Activated T-cell treated with anti-CD3 and anti-CD28 coated beads, Interleukin-2, amount 50 U/mL, for 72 hours (primary cell): Measurements from ENCODE around the gene SMYD1. TPM values are rescaled to one million over a fixed set of nuclear protein-coding genes. Genes with fewer than 3 reads are reported as not detected.
A peak's percentile ranks its signal among the peaks of the same experiment; 100 is the strongest.

Experiments used
- ATAC-seq, 2 donors: fragments of 150-1000 bp; cut with Tn5 transposase; replicated peaks in 1 of 2; 2 replicates each; pipeline ENCODE4 v1.10.0; 2021; ENCODE audit warnings: moderate library complexity in 2 of 2, mild to moderate bottlenecking in 1 of 2
- DNase-seq, 2 donors: peaks; one replicate each; pipeline ENCODE4 v3.0.0; 2021 to 2022; ENCODE audit warnings: mixed read lengths in 1 of 2
- H3K27ac Mint-ChIP-seq: one replicate; pipeline ENCODE4 v1.8.0; 2022; ENCODE audit warnings: mild to moderate bottlenecking, moderate library complexity, mixed read lengths
- H3K27me3 Mint-ChIP-seq: one replicate; pipeline ENCODE4 v1.8.0; 2022; ENCODE audit warnings: low read depth, mixed read lengths
- H3K36me3 Mint-ChIP-seq, 2 donors: one replicate each; pipeline ENCODE4 v1.8.0; 2022; ENCODE audit warnings: mixed read lengths in 2 of 2, mild to moderate bottlenecking in 1 of 2; ENCODE audit not compliant: insufficient read depth in 2 of 2
- H3K4me1 Mint-ChIP-seq: one replicate; pipeline ENCODE4 v1.8.0; 2022; ENCODE audit warnings: low read depth, mixed read lengths
- H3K4me3 Mint-ChIP-seq, 2 donors: one replicate each; pipeline ENCODE4 v1.8.0; 2022; ENCODE audit warnings: mild to moderate bottlenecking in 2 of 2, mixed read lengths in 2 of 2, moderate library complexity in 2 of 2
- H3K9me3 Mint-ChIP-seq, 2 donors: one replicate each; pipeline ENCODE4 v1.8.0; 2022; ENCODE audit warnings: mixed read lengths in 2 of 2
- total RNA-seq, 2 donors: library from RNA; stranded (reverse); gene quantifications; one replicate each; pipeline ENCODE4 v1.2.3, GENCODE V29; 2022

SMYD1 gene
- total RNA-seq, 2 donors from 2014 or later, result not detected

- no peaks in the 10 kb centered on the region for H3K36me3 Mint-ChIP-seq
- no peak for DNase-seq
- no peaks in the 10 kb centered on the region for H3K27me3 Mint-ChIP-seq
- no peak for ATAC-seq
- no peak overlapping the region for H3K27ac Mint-ChIP-seq
- no peak overlapping the region for H3K4me3 Mint-ChIP-seq
- no peaks in the 10 kb centered on the region for H3K4me1 Mint-ChIP-seq
- no peaks in the 10 kb centered on the region for H3K9me3 Mint-ChIP-seq
These were observed 15.2 kb downstream of the SMYD1 start for GRCh38 chr2:88082781-88083180.

GRCh38 chr2:88085099-88085498, 17.5 kb downstream of the SMYD1 start:
- Mint-ChIP-seq H3K27ac (no peak overlapping the region), H3K27me3 (no peaks in the 10 kb centered on the region), H3K36me3 (no peaks in the 10 kb centered on the region), H3K4me3 (no peak overlapping the region), H3K4me1 (peaks cover 5% of the 10 kb centered on the region), H3K9me3 (no peaks in the 10 kb centered on the region)
- ATAC-seq (no peak), DNase-seq (no peak)

GRCh38 chr2:88085602-88086001, 18.0 kb downstream of the SMYD1 start:
- DNase-seq (no peak), ATAC-seq (no peak)
- no peaks in the 10 kb centered on the region for H3K27me3 Mint-ChIP-seq
- H3K4me3 Mint-ChIP-seq, result no peak overlapping the region
- no peaks in the 10 kb centered on the region for H3K36me3 Mint-ChIP-seq
- no peak overlapping the region for H3K27ac Mint-ChIP-seq
- H3K4me1 Mint-ChIP-seq, result peaks cover 10% of the 10 kb centered on the region
- H3K9me3 Mint-ChIP-seq, result no peaks in the 10 kb centered on the region

- no peak overlapping the region for H3K27ac Mint-ChIP-seq
- H3K9me3 Mint-ChIP-seq, result no peaks in the 10 kb centered on the region
- H3K4me3 Mint-ChIP-seq, result no peak overlapping the region
- no peak for ATAC-seq
- DNase-seq, result no peak
- no peaks in the 10 kb centered on the region for H3K27me3 Mint-ChIP-seq
- peaks cover 17% of the 10 kb centered on the region for H3K4me1 Mint-ChIP-seq
- no peaks in the 10 kb centered on the region for H3K36me3 Mint-ChIP-seq
These were observed 18.8 kb downstream of the SMYD1 start for GRCh38 chr2:88086401-88086800.

GRCh38 chr2:88087073-88087472, 19.4 kb downstream of the SMYD1 start:
- Mint-ChIP-seq H3K4me3 (no peak overlapping the region), H3K27ac (no peak overlapping the region)
- no peak for ATAC-seq

GRCh38 chr2:88087763-88088162, 20.1 kb downstream of the SMYD1 start:
- H3K4me3 Mint-ChIP-seq, result no peak overlapping the region
- no peaks in the 10 kb centered on the region for H3K27me3 Mint-ChIP-seq
- H3K9me3 Mint-ChIP-seq, result no peaks in the 10 kb centered on the region
- DNase-seq (no peak), ATAC-seq (no peak)
- H3K27ac Mint-ChIP-seq, result no peak overlapping the region
- no peaks in the 10 kb centered on the region for H3K36me3 Mint-ChIP-seq
- peaks cover 17% of the 10 kb centered on the region for H3K4me1 Mint-ChIP-seq

More at GRCh38 chr2:88087073-88087472, 19.4 kb downstream of the SMYD1 start:
- no peaks in the 10 kb centered on the region for H3K36me3 Mint-ChIP-seq
- DNase-seq, result no peak
- H3K9me3 Mint-ChIP-seq, result no peaks in the 10 kb centered on the region
- H3K27me3 Mint-ChIP-seq, result no peaks in the 10 kb centered on the region
- peaks cover 17% of the 10 kb centered on the region for H3K4me1 Mint-ChIP-seq

GRCh38 chr2:88088999-88089398, 21.4 kb downstream of the SMYD1 start:
- peaks cover 17% of the 10 kb centered on the region for H3K4me1 Mint-ChIP-seq
- H3K27ac Mint-ChIP-seq, result no peak overlapping the region
- no peaks in the 10 kb centered on the region for H3K27me3 Mint-ChIP-seq
- ATAC-seq (no peak), DNase-seq (no peak)
- no peaks in the 10 kb centered on the region for H3K36me3 Mint-ChIP-seq
- H3K9me3 Mint-ChIP-seq, result no peaks in the 10 kb centered on the region
- H3K4me3 Mint-ChIP-seq, result no peak overlapping the region

GRCh38 chr2:88090446-88091283, 23.0 kb downstream of the SMYD1 start:
- Mint-ChIP-seq H3K27ac (peak overlapping the region; percentile 81), H3K36me3 (no peaks in the 10 kb centered on the region), H3K9me3 (no peaks in the 10 kb centered on the region), H3K4me1 (peaks cover 17% of the 10 kb centered on the region), H3K4me3 (peak overlapping the region; percentile 13 to 49), H3K27me3 (no peaks in the 10 kb centered on the region)
- ATAC-seq (peak; percentile 64 to 73), DNase-seq (peak; percentile 15 to 29)

- no peak for DNase-seq
These were observed 24.3 kb downstream of the SMYD1 start for GRCh38 chr2:88091943-88092342.

GRCh38 chr2:88092773-88093172, 25.1 kb downstream of the SMYD1 start:
- Mint-ChIP-seq H3K4me3 (no peak overlapping the region), H3K4me1 (peaks cover 17% of the 10 kb centered on the region), H3K9me3 (no peaks in the 10 kb centered on the region), H3K27ac (no peak overlapping the region), H3K27me3 (no peaks in the 10 kb centered on the region), H3K36me3 (no peaks in the 10 kb centered on the region)
- ATAC-seq, result no peak
- no peak for DNase-seq

More at GRCh38 chr2:88091943-88092342, 24.3 kb downstream of the SMYD1 start:
- H3K27ac Mint-ChIP-seq, result no peak overlapping the region
- H3K4me3 Mint-ChIP-seq, result no peak overlapping the region
- H3K27me3 Mint-ChIP-seq, result no peaks in the 10 kb centered on the region
- peaks cover 17% of the 10 kb centered on the region for H3K4me1 Mint-ChIP-seq
- no peaks in the 10 kb centered on the region for H3K9me3 Mint-ChIP-seq
- no peaks in the 10 kb centered on the region for H3K36me3 Mint-ChIP-seq
- no peak for ATAC-seq

GRCh38 chr2:88095022-88095421, 27.4 kb downstream of the SMYD1 start:
- no peak for ATAC-seq
- DNase-seq, result no peak
- Mint-ChIP-seq H3K9me3 (no peaks in the 10 kb centered on the region), H3K27me3 (no peaks in the 10 kb centered on the region), H3K4me3 (no peak overlapping the region), H3K36me3 (no peaks in the 10 kb centered on the region), H3K4me1 (peaks cover 15% of the 10 kb centered on the region), H3K27ac (no peak overlapping the region)

GRCh38 chr2:88096708-88097107, 29.1 kb downstream of the SMYD1 start:
- H3K9me3 Mint-ChIP-seq, result no peaks in the 10 kb centered on the region
- H3K36me3 Mint-ChIP-seq, result no peaks in the 10 kb centered on the region
- H3K27ac Mint-ChIP-seq, result no peak overlapping the region
- no peak for ATAC-seq
- no peaks in the 10 kb centered on the region for H3K27me3 Mint-ChIP-seq
- peaks cover 4% of the 10 kb centered on the region for H3K4me1 Mint-ChIP-seq
- H3K4me3 Mint-ChIP-seq, result no peak overlapping the region
- no peak for DNase-seq

- Mint-ChIP-seq H3K4me1 (peaks cover 4% of the 10 kb centered on the region), H3K4me3 (no peak overlapping the region), H3K36me3 (no peaks in the 10 kb centered on the region), H3K9me3 (no peaks in the 10 kb centered on the region), H3K27me3 (no peaks in the 10 kb centered on the region), H3K27ac (no peak overlapping the region)
- DNase-seq, result no peak
- ATAC-seq, result no peak
These were observed 29.6 kb downstream of the SMYD1 start for GRCh38 chr2:88097192-88097591.
